WTC11 (cell line): Measurements from ENCODE around the gene PCSK4. TPM values are rescaled to one million over a fixed set of nuclear protein-coding genes. Genes with fewer than 3 reads are reported as not detected.

Source experiments
- ATAC-seq: fragments of 200-7000 bp; cut with Tn5 transposase; 2 replicates; pipeline ENCODE4 v1.10.0; 2021; ENCODE audit warnings: mild to moderate bottlenecking, moderate library complexity
- CTCF ChIA-PET: fragments of 300-600 bp; sonication (Branson Sonifier 250); formaldehyde crosslinking; loops from one replicate; lab custom pipeline; 2021; ENCODE audit warnings: antibody characterized with exemption; lab: Charles Lee
- POLR2A ChIA-PET: fragments of 350-600 bp; sonication (Branson Sonifier 250); formaldehyde crosslinking; loops from one replicate; lab custom pipeline; 2021; ENCODE audit warnings: antibody characterized with exemption; lab: Charles Lee
- DNase-seq: peaks from one replicate; pipeline ENCODE4 v3.0.0; 2021; ENCODE audit warnings: low spot score
- H3K27ac Mint-ChIP-seq: 2 replicates; pipeline ENCODE4 v1.8.0; 2021; ENCODE audit warnings: mixed read lengths
- H3K27me3 Mint-ChIP-seq: 2 replicates; pipeline ENCODE4 v1.8.0; 2021; ENCODE audit warnings: low read depth, mild to moderate bottlenecking, moderate library complexity, mixed read lengths
- H3K36me3 Mint-ChIP-seq: 2 replicates; pipeline ENCODE4 v1.8.0; 2021; ENCODE audit warnings: mixed read lengths
- H3K4me1 Mint-ChIP-seq: 2 replicates; pipeline ENCODE4 v1.8.0; 2022; ENCODE audit warnings: mixed read lengths
- H3K4me3 Mint-ChIP-seq: 2 replicates; pipeline ENCODE4 v1.8.0; 2021; ENCODE audit warnings: mild to moderate bottlenecking, moderate library complexity, mixed read lengths
- H3K9me3 Mint-ChIP-seq: 2 replicates; pipeline ENCODE4 v1.8.0; 2021; ENCODE audit warnings: mixed read lengths
- ETV6 ChIP-seq: sonication (generic); formaldehyde crosslinking; IDR thresholded peaks from 2 replicates; pipeline ENCODE4 v1.8.1; 2022; ENCODE audit warnings: mild to moderate bottlenecking, missing genetic modification reagents
- GABPB1 ChIP-seq: sonication (generic); formaldehyde crosslinking; IDR thresholded peaks from 2 replicates; pipeline ENCODE4 v1.8.1; 2023; ENCODE audit warnings: mild to moderate bottlenecking, missing genetic modification reagents
- IRF2 ChIP-seq: sonication (generic); formaldehyde crosslinking; IDR thresholded peaks from 2 replicates; pipeline ENCODE4 v1.8.0; 2022; ENCODE audit warnings: low read depth, missing genetic modification reagents, borderline replicate concordance
- OVOL2 ChIP-seq: fragments of 250-450 bp; sonication (Bioruptor Pico); IDR thresholded peaks from 2 replicates; pipeline ENCODE4 v1.9.0; 2021; ENCODE audit warnings: mild to moderate bottlenecking, borderline replicate concordance
- SOX15 ChIP-seq: fragments of 250-450 bp; sonication (Bioruptor Pico); IDR thresholded peaks from 2 replicates; pipeline ENCODE4 v1.9.0; 2021; ENCODE audit warnings: mild to moderate bottlenecking
- TEAD4 ChIP-seq: sonication (generic); formaldehyde crosslinking; IDR thresholded peaks from 2 replicates; pipeline ENCODE4 v1.8.0; 2022; ENCODE audit warnings: mild to moderate bottlenecking, missing genetic modification reagents
- ZNF121 ChIP-seq: sonication (generic); formaldehyde crosslinking; IDR thresholded peaks from 2 replicates; pipeline ENCODE4 v1.8.0; 2023; ENCODE audit warnings: missing genetic modification reagents
- ZNF219 ChIP-seq: sonication (generic); formaldehyde crosslinking; IDR thresholded peaks from 2 replicates; pipeline ENCODE4 v1.8.0; 2023; ENCODE audit warnings: missing genetic modification reagents, mild to moderate bottlenecking, borderline replicate concordance
- ZNF671 ChIP-seq: fragments of 250-450 bp; sonication (Bioruptor Pico); IDR thresholded peaks from 2 replicates; pipeline ENCODE4 v1.8.0; 2021; ENCODE audit warnings: mild to moderate bottlenecking
- total RNA-seq: library from RNA; stranded (reverse); gene quantifications from 3 replicates; pipeline ENCODE4 v1.2.3, GENCODE V29; 2021
- TF ChIP-seq, protein P1 (sequence below): sonication (generic); formaldehyde crosslinking; IDR thresholded peaks from 2 replicates; pipeline ENCODE4 v1.8.1; 2023; ENCODE audit warnings: mild to moderate bottlenecking, missing genetic modification reagents, moderate library complexity
- TF ChIP-seq, protein P2 (sequence below): sonication (generic); formaldehyde crosslinking; IDR thresholded peaks from 2 replicates; pipeline ENCODE4 v1.8.1; 2023; ENCODE audit warnings: mild to moderate bottlenecking, moderate library complexity, missing genetic modification reagents
- TF ChIP-seq, protein P3 (sequence below): sonication (generic); formaldehyde crosslinking; IDR thresholded peaks from 2 replicates; pipeline ENCODE4 v1.8.1; 2022; ENCODE audit warnings: mild to moderate bottlenecking, missing genetic modification reagents, moderate library complexity, borderline replicate concordance
- TF ChIP-seq, protein P4 (sequence below): sonication (generic); formaldehyde crosslinking; IDR thresholded peaks from 2 replicates; pipeline ENCODE4 v1.8.0; 2023; ENCODE audit warnings: missing genetic modification reagents, mild to moderate bottlenecking, borderline replicate concordance
- TF ChIP-seq, protein P5 (sequence below): sonication (generic); formaldehyde crosslinking; IDR thresholded peaks from 2 replicates; pipeline ENCODE4 v1.8.0; 2023; ENCODE audit warnings: missing genetic modification reagents
- TF ChIP-seq, protein P6 (sequence below): sonication (generic); formaldehyde crosslinking; IDR thresholded peaks from 2 replicates; pipeline ENCODE4 v1.8.1; 2023; ENCODE audit warnings: mild to moderate bottlenecking, missing genetic modification reagents
- TF ChIP-seq, protein P7 (sequence below): fragments of 250-450 bp; sonication (Bioruptor Pico); IDR thresholded peaks from 2 replicates; pipeline ENCODE4 v1.9.0; 2021; ENCODE audit warnings: mild to moderate bottlenecking
- TF ChIP-seq, protein P8 (sequence below): fragments of 250-450 bp; sonication (Bioruptor Pico); IDR thresholded peaks from 2 replicates; pipeline ENCODE4 v1.9.0; 2021; ENCODE audit warnings: mild to moderate bottlenecking
- TF ChIP-seq, protein P9 (sequence below): fragments of 250-450 bp; sonication (Bioruptor Pico); IDR thresholded peaks from 2 replicates; pipeline ENCODE4 v1.8.0; 2021; ENCODE audit warnings: mild to moderate bottlenecking

Gene PCSK4
- total RNA-seq, 1 experiment from 2014 or later = 22.4 TPM

DNA sequence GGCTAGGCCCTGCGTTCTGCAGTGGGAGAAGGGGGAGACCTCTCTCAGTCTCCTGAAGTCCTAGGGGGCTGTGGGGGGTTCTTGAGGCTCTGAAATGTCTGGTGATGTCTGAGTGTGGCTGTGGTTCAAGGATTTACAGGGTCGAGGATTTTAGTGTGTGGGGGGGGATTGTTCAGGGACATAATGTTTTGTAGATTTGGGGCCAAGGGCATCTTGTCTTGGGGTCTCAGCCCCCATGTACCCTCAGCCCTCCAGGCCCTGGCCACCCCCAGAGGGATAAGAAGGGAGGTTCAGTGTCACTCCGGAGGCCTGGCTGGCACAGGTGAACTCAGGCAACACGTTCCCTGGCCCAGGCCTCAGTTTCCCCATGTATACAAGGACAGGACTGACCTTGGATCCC is 42.6 kb downstream of the PCSK4 start:
- Mint-ChIP-seq H3K36me3 (peaks cover 3% of the 10 kb centered on the region), H3K4me1 (peaks cover 8% of the 10 kb centered on the region; the same call in 1 of the 2 replicates), H3K27ac (no peak overlapping the region), H3K4me3 (no peak overlapping the region), H3K9me3 (no peaks in the 10 kb centered on the region), H3K27me3 (peaks cover 60% of the 10 kb centered on the region)
- ChIA-PET CTCF (interaction anchor here (1.3 kb wide), 2 partner anchors 11 to 18 kb away, joined by 3 to 9 read pairs; no protein-coding TSS in a partner anchor), POLR2A (no interaction called here)
- DNase-seq = no peak
- ATAC-seq = no peak
- no peak for TF ChIP-seq ZNF671 (CRISPR knock-in tag)
- TF ChIP-seq TEAD4 = no peak
- TF ChIP-seq, protein P1, sequence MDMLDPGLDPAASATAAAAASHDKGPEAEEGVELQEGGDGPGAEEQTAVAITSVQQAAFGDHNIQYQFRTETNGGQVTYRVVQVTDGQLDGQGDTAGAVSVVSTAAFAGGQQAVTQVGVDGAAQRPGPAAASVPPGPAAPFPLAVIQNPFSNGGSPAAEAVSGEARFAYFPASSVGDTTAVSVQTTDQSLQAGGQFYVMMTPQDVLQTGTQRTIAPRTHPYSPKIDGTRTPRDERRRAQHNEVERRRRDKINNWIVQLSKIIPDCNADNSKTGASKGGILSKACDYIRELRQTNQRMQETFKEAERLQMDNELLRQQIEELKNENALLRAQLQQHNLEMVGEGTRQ (CRISPR knock-in tag) = no peak
- TF ChIP-seq IRF2 = no peak
- TF ChIP-seq, protein P2, sequence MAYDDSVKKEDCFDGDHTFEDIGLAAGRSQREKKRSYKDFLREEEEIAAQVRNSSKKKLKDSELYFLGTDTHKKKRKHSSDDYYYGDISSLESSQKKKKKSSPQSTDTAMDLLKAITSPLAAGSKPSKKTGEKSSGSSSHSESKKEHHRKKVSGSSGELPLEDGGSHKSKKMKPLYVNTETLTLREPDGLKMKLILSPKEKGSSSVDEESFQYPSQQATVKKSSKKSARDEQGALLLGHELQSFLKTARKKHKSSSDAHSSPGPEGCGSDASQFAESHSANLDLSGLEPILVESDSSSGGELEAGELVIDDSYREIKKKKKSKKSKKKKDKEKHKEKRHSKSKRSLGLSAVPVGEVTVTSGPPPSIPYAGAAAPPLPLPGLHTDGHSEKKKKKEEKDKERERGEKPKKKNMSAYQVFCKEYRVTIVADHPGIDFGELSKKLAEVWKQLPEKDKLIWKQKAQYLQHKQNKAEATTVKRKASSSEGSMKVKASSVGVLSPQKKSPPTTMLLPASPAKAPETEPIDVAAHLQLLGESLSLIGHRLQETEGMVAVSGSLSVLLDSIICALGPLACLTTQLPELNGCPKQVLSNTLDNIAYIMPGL (CRISPR knock-in tag) = no peak
- TF ChIP-seq, protein P3, sequence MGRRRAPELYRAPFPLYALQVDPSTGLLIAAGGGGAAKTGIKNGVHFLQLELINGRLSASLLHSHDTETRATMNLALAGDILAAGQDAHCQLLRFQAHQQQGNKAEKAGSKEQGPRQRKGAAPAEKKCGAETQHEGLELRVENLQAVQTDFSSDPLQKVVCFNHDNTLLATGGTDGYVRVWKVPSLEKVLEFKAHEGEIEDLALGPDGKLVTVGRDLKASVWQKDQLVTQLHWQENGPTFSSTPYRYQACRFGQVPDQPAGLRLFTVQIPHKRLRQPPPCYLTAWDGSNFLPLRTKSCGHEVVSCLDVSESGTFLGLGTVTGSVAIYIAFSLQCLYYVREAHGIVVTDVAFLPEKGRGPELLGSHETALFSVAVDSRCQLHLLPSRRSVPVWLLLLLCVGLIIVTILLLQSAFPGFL (CRISPR knock-in tag) = no peak
- TF ChIP-seq ETV6 (CRISPR knock-in tag) = no peak
- TF ChIP-seq, protein P4, sequence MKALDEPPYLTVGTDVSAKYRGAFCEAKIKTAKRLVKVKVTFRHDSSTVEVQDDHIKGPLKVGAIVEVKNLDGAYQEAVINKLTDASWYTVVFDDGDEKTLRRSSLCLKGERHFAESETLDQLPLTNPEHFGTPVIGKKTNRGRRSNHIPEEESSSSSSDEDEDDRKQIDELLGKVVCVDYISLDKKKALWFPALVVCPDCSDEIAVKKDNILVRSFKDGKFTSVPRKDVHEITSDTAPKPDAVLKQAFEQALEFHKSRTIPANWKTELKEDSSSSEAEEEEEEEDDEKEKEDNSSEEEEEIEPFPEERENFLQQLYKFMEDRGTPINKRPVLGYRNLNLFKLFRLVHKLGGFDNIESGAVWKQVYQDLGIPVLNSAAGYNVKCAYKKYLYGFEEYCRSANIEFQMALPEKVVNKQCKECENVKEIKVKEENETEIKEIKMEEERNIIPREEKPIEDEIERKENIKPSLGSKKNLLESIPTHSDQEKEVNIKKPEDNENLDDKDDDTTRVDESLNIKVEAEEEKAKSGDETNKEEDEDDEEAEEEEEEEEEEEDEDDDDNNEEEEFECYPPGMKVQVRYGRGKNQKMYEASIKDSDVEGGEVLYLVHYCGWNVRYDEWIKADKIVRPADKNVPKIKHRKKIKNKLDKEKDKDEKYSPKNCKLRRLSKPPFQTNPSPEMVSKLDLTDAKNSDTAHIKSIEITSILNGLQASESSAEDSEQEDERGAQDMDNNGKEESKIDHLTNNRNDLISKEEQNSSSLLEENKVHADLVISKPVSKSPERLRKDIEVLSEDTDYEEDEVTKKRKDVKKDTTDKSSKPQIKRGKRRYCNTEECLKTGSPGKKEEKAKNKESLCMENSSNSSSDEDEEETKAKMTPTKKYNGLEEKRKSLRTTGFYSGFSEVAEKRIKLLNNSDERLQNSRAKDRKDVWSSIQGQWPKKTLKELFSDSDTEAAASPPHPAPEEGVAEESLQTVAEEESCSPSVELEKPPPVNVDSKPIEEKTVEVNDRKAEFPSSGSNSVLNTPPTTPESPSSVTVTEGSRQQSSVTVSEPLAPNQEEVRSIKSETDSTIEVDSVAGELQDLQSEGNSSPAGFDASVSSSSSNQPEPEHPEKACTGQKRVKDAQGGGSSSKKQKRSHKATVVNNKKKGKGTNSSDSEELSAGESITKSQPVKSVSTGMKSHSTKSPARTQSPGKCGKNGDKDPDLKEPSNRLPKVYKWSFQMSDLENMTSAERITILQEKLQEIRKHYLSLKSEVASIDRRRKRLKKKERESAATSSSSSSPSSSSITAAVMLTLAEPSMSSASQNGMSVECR = no peak
- no peak for TF ChIP-seq SOX15 (CRISPR knock-in tag)
- TF ChIP-seq GABPB1 (CRISPR knock-in tag) = no peak
- TF ChIP-seq ZNF219 (CRISPR knock-in tag) = no peak
- TF ChIP-seq, protein P5, sequence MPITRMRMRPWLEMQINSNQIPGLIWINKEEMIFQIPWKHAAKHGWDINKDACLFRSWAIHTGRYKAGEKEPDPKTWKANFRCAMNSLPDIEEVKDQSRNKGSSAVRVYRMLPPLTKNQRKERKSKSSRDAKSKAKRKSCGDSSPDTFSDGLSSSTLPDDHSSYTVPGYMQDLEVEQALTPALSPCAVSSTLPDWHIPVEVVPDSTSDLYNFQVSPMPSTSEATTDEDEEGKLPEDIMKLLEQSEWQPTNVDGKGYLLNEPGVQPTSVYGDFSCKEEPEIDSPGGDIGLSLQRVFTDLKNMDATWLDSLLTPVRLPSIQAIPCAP (CRISPR knock-in tag) = no peak
- no peak for TF ChIP-seq ZNF121 (CRISPR knock-in tag)
- TF ChIP-seq, protein P6, sequence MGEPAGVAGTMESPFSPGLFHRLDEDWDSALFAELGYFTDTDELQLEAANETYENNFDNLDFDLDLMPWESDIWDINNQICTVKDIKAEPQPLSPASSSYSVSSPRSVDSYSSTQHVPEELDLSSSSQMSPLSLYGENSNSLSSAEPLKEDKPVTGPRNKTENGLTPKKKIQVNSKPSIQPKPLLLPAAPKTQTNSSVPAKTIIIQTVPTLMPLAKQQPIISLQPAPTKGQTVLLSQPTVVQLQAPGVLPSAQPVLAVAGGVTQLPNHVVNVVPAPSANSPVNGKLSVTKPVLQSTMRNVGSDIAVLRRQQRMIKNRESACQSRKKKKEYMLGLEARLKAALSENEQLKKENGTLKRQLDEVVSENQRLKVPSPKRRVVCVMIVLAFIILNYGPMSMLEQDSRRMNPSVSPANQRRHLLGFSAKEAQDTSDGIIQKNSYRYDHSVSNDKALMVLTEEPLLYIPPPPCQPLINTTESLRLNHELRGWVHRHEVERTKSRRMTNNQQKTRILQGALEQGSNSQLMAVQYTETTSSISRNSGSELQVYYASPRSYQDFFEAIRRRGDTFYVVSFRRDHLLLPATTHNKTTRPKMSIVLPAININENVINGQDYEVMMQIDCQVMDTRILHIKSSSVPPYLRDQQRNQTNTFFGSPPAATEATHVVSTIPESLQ = no peak
- TF ChIP-seq, protein P7, sequence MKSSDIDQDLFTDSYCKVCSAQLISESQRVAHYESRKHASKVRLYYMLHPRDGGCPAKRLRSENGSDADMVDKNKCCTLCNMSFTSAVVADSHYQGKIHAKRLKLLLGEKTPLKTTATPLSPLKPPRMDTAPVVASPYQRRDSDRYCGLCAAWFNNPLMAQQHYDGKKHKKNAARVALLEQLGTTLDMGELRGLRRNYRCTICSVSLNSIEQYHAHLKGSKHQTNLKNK (CRISPR knock-in tag) = no peak
- TF ChIP-seq, protein P8, sequence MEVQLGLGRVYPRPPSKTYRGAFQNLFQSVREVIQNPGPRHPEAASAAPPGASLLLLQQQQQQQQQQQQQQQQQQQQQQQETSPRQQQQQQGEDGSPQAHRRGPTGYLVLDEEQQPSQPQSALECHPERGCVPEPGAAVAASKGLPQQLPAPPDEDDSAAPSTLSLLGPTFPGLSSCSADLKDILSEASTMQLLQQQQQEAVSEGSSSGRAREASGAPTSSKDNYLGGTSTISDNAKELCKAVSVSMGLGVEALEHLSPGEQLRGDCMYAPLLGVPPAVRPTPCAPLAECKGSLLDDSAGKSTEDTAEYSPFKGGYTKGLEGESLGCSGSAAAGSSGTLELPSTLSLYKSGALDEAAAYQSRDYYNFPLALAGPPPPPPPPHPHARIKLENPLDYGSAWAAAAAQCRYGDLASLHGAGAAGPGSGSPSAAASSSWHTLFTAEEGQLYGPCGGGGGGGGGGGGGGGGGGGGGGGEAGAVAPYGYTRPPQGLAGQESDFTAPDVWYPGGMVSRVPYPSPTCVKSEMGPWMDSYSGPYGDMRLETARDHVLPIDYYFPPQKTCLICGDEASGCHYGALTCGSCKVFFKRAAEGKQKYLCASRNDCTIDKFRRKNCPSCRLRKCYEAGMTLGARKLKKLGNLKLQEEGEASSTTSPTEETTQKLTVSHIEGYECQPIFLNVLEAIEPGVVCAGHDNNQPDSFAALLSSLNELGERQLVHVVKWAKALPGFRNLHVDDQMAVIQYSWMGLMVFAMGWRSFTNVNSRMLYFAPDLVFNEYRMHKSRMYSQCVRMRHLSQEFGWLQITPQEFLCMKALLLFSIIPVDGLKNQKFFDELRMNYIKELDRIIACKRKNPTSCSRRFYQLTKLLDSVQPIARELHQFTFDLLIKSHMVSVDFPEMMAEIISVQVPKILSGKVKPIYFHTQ (CRISPR knock-in tag) = no peak
- TF ChIP-seq OVOL2 = no peak
- TF ChIP-seq, protein P9, sequence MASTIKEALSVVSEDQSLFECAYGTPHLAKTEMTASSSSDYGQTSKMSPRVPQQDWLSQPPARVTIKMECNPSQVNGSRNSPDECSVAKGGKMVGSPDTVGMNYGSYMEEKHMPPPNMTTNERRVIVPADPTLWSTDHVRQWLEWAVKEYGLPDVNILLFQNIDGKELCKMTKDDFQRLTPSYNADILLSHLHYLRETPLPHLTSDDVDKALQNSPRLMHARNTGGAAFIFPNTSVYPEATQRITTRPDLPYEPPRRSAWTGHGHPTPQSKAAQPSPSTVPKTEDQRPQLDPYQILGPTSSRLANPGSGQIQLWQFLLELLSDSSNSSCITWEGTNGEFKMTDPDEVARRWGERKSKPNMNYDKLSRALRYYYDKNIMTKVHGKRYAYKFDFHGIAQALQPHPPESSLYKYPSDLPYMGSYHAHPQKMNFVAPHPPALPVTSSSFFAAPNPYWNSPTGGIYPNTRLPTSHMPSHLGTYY (CRISPR knock-in tag) = no peak
